HepG2 (cell line): ENCODE data around the gene PLCZ1. TPM values are rescaled to one million over a fixed set of nuclear protein-coding genes. Genes with fewer than 3 reads are reported as not detected.

Experiments used
- ATAC-seq: fragments of 200-7000 bp; cut with Tn5 transposase; 3 replicates; pipeline ENCODE4 v1.9.1; 2020; ENCODE audit warnings: mild to moderate bottlenecking, moderate library complexity
- BruUV-seq: library from RNA; stranded (reverse); fragments of 400-500 nt; replicated peaks from 2 replicates; lab custom pipeline; 2021; lab: Mats Ljungman, UMichigan
- CTCF ChIA-PET: fragments of 300-600 bp; formaldehyde crosslinking; extraction: SDS; loops from one replicate; lab custom pipeline; 2021; ENCODE audit warnings: low total read pairs, inconsistent platforms, low intra/inter-chr PET ratio; lab: Yijun Ruan, JAX
- POLR2A ChIA-PET: fragments of 350-600 bp; sonication (Branson Sonifier 250); formaldehyde crosslinking; loops from one replicate; lab custom pipeline; 2020; ENCODE audit warnings: antibody characterized with exemption, inconsistent platforms; lab: Yijun Ruan, JAX
- DNase-seq: peaks from one replicate; pipeline ENCODE4 v3.0.0-alpha.2; 2015; ENCODE audit warnings: low spot score
- FAIRE-seq: peaks from 3 replicates; lab custom pipeline; 2011; peaks lifted over from hg19 to GRCh38; lab: Jason Lieb, UNC
- H2AFZ ChIP-seq: one replicate; pipeline ENCODE4 v1.6.1; 2011; ENCODE audit warnings: low read length, inconsistent platforms
- H3K27ac ChIP-seq: fragments of 300-600 bp; 3 replicates; pipeline ENCODE4 v1.8.0; 2011; ENCODE audit warnings: mixed run types, mild to moderate bottlenecking, mixed read lengths, low read length, inconsistent platforms; ENCODE audit not compliant: insufficient read depth; ENCODE audit errors: extremely low read length
- H3K27me3 ChIP-seq, 2 experiments: fragments of 200-600 bp in 1 of 2; 2 replicates in 1 of 2; 3 replicates in 1 of 2; pipeline versions ENCODE4 v1.6.0 to v1.8.0; 2011; ENCODE audit warnings: low read length in 2 of 2, mild to moderate bottlenecking in 2 of 2, moderate library complexity in 2 of 2, inconsistent platforms in 1 of 2; ENCODE audit not compliant: insufficient read depth in 2 of 2, control insufficient read depth in 1 of 2
- H3K36me3 ChIP-seq, 2 experiments: fragments of 200-600 bp in 1 of 2; replicated peaks in 1 of 2; 2 replicates in 1 of 2; 3 replicates in 1 of 2; pipeline versions ENCODE4 v1.5.1 to v1.8.0; 2011; ENCODE audit warnings: low read length in 2 of 2, inconsistent platforms in 1 of 2; ENCODE audit not compliant: insufficient read depth in 2 of 2, control insufficient read depth in 1 of 2
- H3K4me1 ChIP-seq: 2 replicates; pipeline ENCODE4 v1.5.1; 2012; ENCODE audit warnings: low read length, inconsistent platforms; ENCODE audit not compliant: insufficient read depth
- H3K4me2 ChIP-seq: 2 replicates; pipeline ENCODE4 v1.6.0; 2011; ENCODE audit warnings: low read depth, low read length, inconsistent platforms
- H3K4me3 ChIP-seq, 3 experiments: fragments of 200-600 bp in 1 of 3; sonication (generic), shearing (Covaris generic) in 1 of 3; replicated peaks in 1 of 3; 2 replicates each; pipeline ENCODE4 v1.5.1; 2011 to 2016; ENCODE audit warnings: low read length in 3 of 3, inconsistent platforms in 2 of 3, low read depth in 2 of 3, mild to moderate bottlenecking in 2 of 3, control low read depth in 1 of 3, mixed read lengths in 1 of 3; ENCODE audit not compliant: insufficient read depth in 1 of 3
- H3K79me2 ChIP-seq: one replicate; pipeline ENCODE4 v1.6.1; 2011; ENCODE audit warnings: low read length, inconsistent platforms; ENCODE audit not compliant: insufficient read depth
- H3K9ac ChIP-seq: 2 replicates; pipeline ENCODE4 v1.6.0; 2011; ENCODE audit warnings: mild to moderate bottlenecking, low read depth, low read length, inconsistent platforms; ENCODE audit not compliant: insufficient read depth
- H3K9me3 ChIP-seq: 2 replicates; pipeline ENCODE4 v1.5.1; 2012; ENCODE audit warnings: mild to moderate bottlenecking, low read length
- H4K20me1 ChIP-seq: 2 replicates; pipeline ENCODE4 v1.6.0; 2011; ENCODE audit warnings: inconsistent platforms, mild to moderate bottlenecking, low read length, moderate library complexity; ENCODE audit not compliant: insufficient read depth
- ARHGAP35 ChIP-seq: sonication (generic); formaldehyde crosslinking; IDR thresholded peaks from 2 replicates; pipeline ENCODE4 v1.9.0; 2022; ENCODE audit warnings: mild to moderate bottlenecking, inconsistent platforms, moderate library complexity, missing genetic modification reagents, borderline replicate concordance
- CBX2 ChIP-seq, 2 experiments: fragments of 200-600 bp in 1 of 2; sonication (generic); formaldehyde crosslinking in 1 of 2; IDR thresholded peaks; 2 replicates each; pipeline versions ENCODE4 v1.7.0 to v1.8.1; 2018 to 2022; ENCODE audit warnings: low read depth in 2 of 2, low read length in 1 of 2, mild to moderate bottlenecking in 1 of 2, missing genetic modification reagents in 1 of 2
- KLF11 ChIP-seq: IDR thresholded peaks from 2 replicates; pipeline ENCODE4 v1.6.1; 2016; ENCODE audit warnings: missing compliant biosample characterization
- MED1 ChIP-seq: sonication (generic); formaldehyde crosslinking; IDR thresholded peaks from 2 replicates; pipeline ENCODE4 v1.4.0; 2020; ENCODE audit warnings: missing genetic modification reagents
- MEIS2 ChIP-seq: sonication (generic); formaldehyde crosslinking; IDR thresholded peaks from 2 replicates; pipeline ENCODE4 v1.9.0; 2021; ENCODE audit warnings: mild to moderate bottlenecking, missing genetic modification reagents
- MIER3 ChIP-seq: IDR thresholded peaks from 2 replicates; pipeline ENCODE4 v1.6.1; 2016; ENCODE audit warnings: missing compliant biosample characterization, borderline replicate concordance
- SOX6 ChIP-seq, 2 experiments: fragments of 450-650 bp in 1 of 2; sonication (generic) in 1 of 2; formaldehyde crosslinking in 1 of 2; IDR thresholded peaks; 2 replicates each; pipeline versions ENCODE4 v1.4.0 to v1.6.1; 2017 to 2020; ENCODE audit warnings: antibody characterized with exemption in 1 of 2, mild to moderate bottlenecking in 1 of 2, missing genetic modification reagents in 1 of 2
- ZNF383 ChIP-seq: sonication (generic); formaldehyde crosslinking; IDR thresholded peaks from 2 replicates; pipeline ENCODE4 v1.4.0; 2020; ENCODE audit warnings: missing genetic modification reagents, mild to moderate bottlenecking, borderline replicate concordance
- ZNF460 ChIP-seq: sonication (generic); formaldehyde crosslinking; IDR thresholded peaks from 2 replicates; pipeline ENCODE4 v1.5.1; 2020; ENCODE audit warnings: missing genetic modification reagents, mild to moderate bottlenecking, borderline replicate concordance
- ZNF530 ChIP-seq: sonication (generic); formaldehyde crosslinking; IDR thresholded peaks from 2 replicates; pipeline ENCODE4 v1.5.0; 2020; ENCODE audit warnings: low read depth, mild to moderate bottlenecking, missing genetic modification reagents
- ZNF563 ChIP-seq: sonication (generic); formaldehyde crosslinking; IDR thresholded peaks from 2 replicates; pipeline ENCODE4 v1.8.0; 2022; ENCODE audit warnings: mild to moderate bottlenecking, moderate library complexity, missing genetic modification reagents
- ZNF766 ChIP-seq: sonication (generic); formaldehyde crosslinking; IDR thresholded peaks from 2 replicates; pipeline ENCODE4 v1.5.0; 2020; ENCODE audit warnings: missing genetic modification reagents, borderline replicate concordance
- WGBS: methylation state at CpG from one replicate; pipeline ENCODE4 v1.1.6; 2017; ENCODE audit warnings: low lambda C conversion rate; 5-methylcytosine and 5-hydroxymethylcytosine counted together
- in situ Hi-C: cut with HindIII; loops from 2 replicates; pipeline ENCODE4 v1.10.0; 2017; ENCODE audit warnings: low pct_unique_long_range_greater_than_20kb; ENCODE audit not compliant: extremely low pct_ligation_motif_present
- intact Hi-C: fragments of 100-400 bp; cut with micrococcal nuclease; formaldehyde crosslinking; loops from one replicate; pipeline ENCODE4 v1.10.0; 2022; ENCODE audit not compliant: unreplicated experiment
- polyA plus RNA-seq, 8 experiments: library from polyadenylated mRNA; depleted of rRNA in 3 of 8; stranded (reverse) in 7 of 8; unstranded in 1 of 8; fragments of >200 nt; fragmentation: Illumina TruSeq in 4 of 8; extraction: Trizol in 4 of 8; gene quantifications; 2 replicates each; pipeline versions ENCODE4 v1.2.1 to v1.2.3, GENCODE V29; 2011 to 2016; ENCODE audit warnings: low read depth in 4 of 8, missing spikeins in 1 of 8, mixed read lengths in 1 of 8; ENCODE audit not compliant: insufficient read depth in 1 of 8
- total RNA-seq, 5 experiments: library from RNA; depleted of rRNA; stranded (reverse); fragments of >200 nt; fragmentation: Illumina TruSeq; extraction: Trizol; gene quantifications; 2 replicates each; pipeline ENCODE4 v1.2.3, GENCODE V29; 2016; ENCODE audit warnings: low read depth in 1 of 5
- TF ChIP-seq, protein P1 (sequence below): sonication (generic); formaldehyde crosslinking; IDR thresholded peaks from 2 replicates; pipeline ENCODE4 v1.5.0; 2020; ENCODE audit warnings: missing genetic modification reagents, mild to moderate bottlenecking, borderline replicate concordance
- TF ChIP-seq, protein P2 (sequence below): sonication (generic); formaldehyde crosslinking; IDR thresholded peaks from 2 replicates; pipeline ENCODE4 v1.4.0; 2020; ENCODE audit warnings: missing genetic modification reagents
- TF ChIP-seq, protein P3 (sequence below): sonication (generic); formaldehyde crosslinking; IDR thresholded peaks from 2 replicates; pipeline ENCODE4 v1.8.0; 2022; ENCODE audit warnings: mild to moderate bottlenecking, missing genetic modification reagents; ENCODE audit not compliant: insufficient replicate concordance

PLCZ1 gene
- total and polyA plus RNA-seq, 2 of the 13 experiments (the other 11 are each of a cell fraction or from before 2014, with no cell fraction given) = not detected

DNA sequence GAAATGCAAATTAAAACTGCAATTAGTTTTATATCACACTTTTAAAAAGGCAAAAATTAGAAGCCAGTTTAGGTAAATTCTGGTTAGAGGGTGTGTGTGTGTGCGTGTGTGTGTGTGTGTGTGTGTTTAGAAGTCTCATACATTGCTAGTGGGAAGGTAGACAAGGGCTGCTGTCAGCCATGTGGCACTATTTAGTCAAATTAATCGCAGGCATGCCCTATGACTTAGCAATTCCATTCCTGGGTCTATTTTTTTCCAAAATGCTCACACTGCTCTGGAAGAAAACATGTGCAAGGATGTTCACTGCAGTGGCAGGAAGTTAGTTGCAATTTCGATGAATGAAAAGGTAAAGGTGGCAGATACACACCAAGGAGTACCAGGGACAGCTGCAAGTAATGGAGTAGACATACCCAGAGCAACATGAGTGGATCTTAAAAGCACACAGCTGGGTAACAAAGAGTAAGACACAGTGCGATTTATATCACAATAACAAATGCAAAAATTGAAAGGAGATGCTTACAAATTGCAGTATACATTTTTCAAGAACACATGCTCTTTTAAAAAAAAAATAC is 11.7 kb upstream of the PLCZ1 start:
- no peaks in the 10 kb centered on the region for H4K20me1 ChIP-seq
- intact Hi-C loops (no loop called here), in situ Hi-C loops (no loop called here)
- no peak overlapping the region for H3K4me2 ChIP-seq
- no peak overlapping the region for H3K9ac ChIP-seq
- no peaks in the 10 kb centered on the region for H3K79me2 ChIP-seq
- ChIA-PET CTCF (no interaction called here), POLR2A (no interaction called here)
- ATAC-seq (no peak), FAIRE-seq (no peak), DNase-seq (no peak)
- H3K36me3 ChIP-seq = no peaks in the 10 kb centered on the region
- 0% methylated on average over 4 of the region's 4 CpGs for WGBS
- H3K27me3 ChIP-seq = 0 out of 5 replicates have a peak, but pooled peaks cover 0 to 5% of the 10 kb centered on the region in 2 experiments
- H3K9me3 ChIP-seq = no peaks in the 10 kb centered on the region
- no peak overlapping the region for H3K27ac ChIP-seq
- H2AFZ ChIP-seq = no peak overlapping the region
- H3K4me1 ChIP-seq = no peaks in the 10 kb centered on the region
- H3K4me3 ChIP-seq = no peak overlapping the region
- no peak for TF ChIP-seq ZNF460
- TF ChIP-seq, protein P1, sequence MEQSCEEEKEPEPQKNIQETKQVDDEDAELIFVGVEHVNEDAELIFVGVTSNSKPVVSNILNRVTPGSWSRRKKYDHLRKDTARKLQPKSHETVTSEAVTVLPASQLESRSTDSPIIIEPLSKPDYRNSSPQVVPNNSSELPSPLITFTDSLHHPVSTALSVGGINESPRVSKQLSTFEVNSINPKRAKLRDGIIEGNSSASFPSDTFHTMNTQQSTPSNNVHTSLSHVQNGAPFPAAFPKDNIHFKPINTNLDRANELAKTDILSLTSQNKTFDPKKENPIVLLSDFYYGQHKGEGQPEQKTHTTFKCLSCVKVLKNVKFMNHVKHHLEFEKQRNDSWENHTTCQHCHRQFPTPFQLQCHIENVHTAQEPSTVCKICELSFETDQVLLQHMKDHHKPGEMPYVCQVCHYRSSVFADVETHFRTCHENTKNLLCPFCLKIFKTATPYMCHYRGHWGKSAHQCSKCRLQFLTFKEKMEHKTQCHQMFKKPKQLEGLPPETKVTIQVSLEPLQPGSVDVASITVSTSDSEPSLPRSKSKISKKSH (CRISPR knock-in tag) = no peak
- TF ChIP-seq ZNF383 = no peak
- TF ChIP-seq, protein P2, sequence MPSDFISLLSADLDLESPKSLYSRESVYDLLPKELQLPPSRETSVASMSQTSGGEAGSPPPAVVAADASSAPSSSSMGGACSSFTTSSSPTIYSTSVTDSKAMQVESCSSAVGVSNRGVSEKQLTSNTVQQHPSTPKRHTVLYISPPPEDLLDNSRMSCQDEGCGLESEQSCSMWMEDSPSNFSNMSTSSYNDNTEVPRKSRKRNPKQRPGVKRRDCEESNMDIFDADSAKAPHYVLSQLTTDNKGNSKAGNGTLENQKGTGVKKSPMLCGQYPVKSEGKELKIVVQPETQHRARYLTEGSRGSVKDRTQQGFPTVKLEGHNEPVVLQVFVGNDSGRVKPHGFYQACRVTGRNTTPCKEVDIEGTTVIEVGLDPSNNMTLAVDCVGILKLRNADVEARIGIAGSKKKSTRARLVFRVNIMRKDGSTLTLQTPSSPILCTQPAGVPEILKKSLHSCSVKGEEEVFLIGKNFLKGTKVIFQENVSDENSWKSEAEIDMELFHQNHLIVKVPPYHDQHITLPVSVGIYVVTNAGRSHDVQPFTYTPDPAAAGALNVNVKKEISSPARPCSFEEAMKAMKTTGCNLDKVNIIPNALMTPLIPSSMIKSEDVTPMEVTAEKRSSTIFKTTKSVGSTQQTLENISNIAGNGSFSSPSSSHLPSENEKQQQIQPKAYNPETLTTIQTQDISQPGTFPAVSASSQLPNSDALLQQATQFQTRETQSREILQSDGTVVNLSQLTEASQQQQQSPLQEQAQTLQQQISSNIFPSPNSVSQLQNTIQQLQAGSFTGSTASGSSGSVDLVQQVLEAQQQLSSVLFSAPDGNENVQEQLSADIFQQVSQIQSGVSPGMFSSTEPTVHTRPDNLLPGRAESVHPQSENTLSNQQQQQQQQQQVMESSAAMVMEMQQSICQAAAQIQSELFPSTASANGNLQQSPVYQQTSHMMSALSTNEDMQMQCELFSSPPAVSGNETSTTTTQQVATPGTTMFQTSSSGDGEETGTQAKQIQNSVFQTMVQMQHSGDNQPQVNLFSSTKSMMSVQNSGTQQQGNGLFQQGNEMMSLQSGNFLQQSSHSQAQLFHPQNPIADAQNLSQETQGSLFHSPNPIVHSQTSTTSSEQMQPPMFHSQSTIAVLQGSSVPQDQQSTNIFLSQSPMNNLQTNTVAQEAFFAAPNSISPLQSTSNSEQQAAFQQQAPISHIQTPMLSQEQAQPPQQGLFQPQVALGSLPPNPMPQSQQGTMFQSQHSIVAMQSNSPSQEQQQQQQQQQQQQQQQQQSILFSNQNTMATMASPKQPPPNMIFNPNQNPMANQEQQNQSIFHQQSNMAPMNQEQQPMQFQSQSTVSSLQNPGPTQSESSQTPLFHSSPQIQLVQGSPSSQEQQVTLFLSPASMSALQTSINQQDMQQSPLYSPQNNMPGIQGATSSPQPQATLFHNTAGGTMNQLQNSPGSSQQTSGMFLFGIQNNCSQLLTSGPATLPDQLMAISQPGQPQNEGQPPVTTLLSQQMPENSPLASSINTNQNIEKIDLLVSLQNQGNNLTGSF = no peak
- no peak for TF ChIP-seq ZNF530 (CRISPR knock-in tag)
- no peak for TF ChIP-seq KLF11 (CRISPR knock-in tag)
- TF ChIP-seq CBX2 (IDR thresholded peaks at IDR 0.05; ENCODE audit: low read depth, low read length) = no peak
- TF ChIP-seq CBX2 (CRISPR knock-in tag; IDR thresholded peaks at IDR 0.05; ENCODE audit: low read depth) = no peak
- no peak for TF ChIP-seq SOX6 (IDR thresholded peaks at IDR 0.05)
- no peak for TF ChIP-seq SOX6 (CRISPR knock-in tag; IDR thresholded peaks at IDR 0.05)
- TF ChIP-seq, protein P3, sequence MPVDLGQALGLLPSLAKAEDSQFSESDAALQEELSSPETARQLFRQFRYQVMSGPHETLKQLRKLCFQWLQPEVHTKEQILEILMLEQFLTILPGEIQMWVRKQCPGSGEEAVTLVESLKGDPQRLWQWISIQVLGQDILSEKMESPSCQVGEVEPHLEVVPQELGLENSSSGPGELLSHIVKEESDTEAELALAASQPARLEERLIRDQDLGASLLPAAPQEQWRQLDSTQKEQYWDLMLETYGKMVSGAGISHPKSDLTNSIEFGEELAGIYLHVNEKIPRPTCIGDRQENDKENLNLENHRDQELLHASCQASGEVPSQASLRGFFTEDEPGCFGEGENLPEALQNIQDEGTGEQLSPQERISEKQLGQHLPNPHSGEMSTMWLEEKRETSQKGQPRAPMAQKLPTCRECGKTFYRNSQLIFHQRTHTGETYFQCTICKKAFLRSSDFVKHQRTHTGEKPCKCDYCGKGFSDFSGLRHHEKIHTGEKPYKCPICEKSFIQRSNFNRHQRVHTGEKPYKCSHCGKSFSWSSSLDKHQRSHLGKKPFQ (CRISPR knock-in tag) = no peak
- TF ChIP-seq ZNF766 (CRISPR knock-in tag) = no peak
- TF ChIP-seq ARHGAP35 = no peak
- no peak for TF ChIP-seq ZNF563 (CRISPR knock-in tag)
- no peak for TF ChIP-seq MIER3 (CRISPR knock-in tag)
- no peak for TF ChIP-seq MEIS2 (CRISPR knock-in tag)
- TF ChIP-seq MED1 (CRISPR knock-in tag) = no peak
- BruUV-seq = no TSS peak
